DND-41 (cell line): Measurements from ENCODE around the gene DCLK1.

Source experiments
- CTCF ChIP-seq: IDR thresholded peaks from 2 replicates; pipeline ENCODE4 v1.5.1; 2012; ENCODE audit warnings: borderline replicate concordance, low read length, moderate library complexity, mild to moderate bottlenecking; ENCODE audit not compliant: poor library complexity, severe bottlenecking; ENCODE audit errors: extremely low read depth
- EZH2 ChIP-seq: IDR thresholded peaks from 3 replicates; pipeline ENCODE4 v1.6.1; 2012; ENCODE audit warnings: borderline replicate concordance, low read depth, mild to moderate bottlenecking, moderate library complexity, low read length, inconsistent platforms; ENCODE audit not compliant: severe bottlenecking

GRCh38 chr13:35994131-35994966 is 136.8 kb downstream of the DCLK1 start:
- TF ChIP-seq EZH2 (no peak), CTCF (no peak)
